SK-N-SH (cell line): ENCODE results near the gene DLG2.

ENCODE experiments used
- ELF1 ChIP-seq: IDR thresholded peaks from 2 replicates; pipeline ENCODE4 v1.4.0; 2012
- EP300 ChIP-seq, 2 experiments: IDR thresholded peaks; 2 replicates each; pipeline versions ENCODE4 v1.4.0 to v1.6.1; 2012; ENCODE audit warnings: borderline replicate concordance in 1 of 2, low read depth in 1 of 2, low read length in 1 of 2
- FOXJ3 ChIP-seq: sonication (generic); formaldehyde crosslinking; IDR thresholded peaks from 2 replicates; pipeline ENCODE4 v1.5.1; 2020; ENCODE audit warnings: mild to moderate bottlenecking, missing genetic modification reagents
- FOXM1 ChIP-seq: IDR thresholded peaks from 2 replicates; pipeline ENCODE4 v1.4.0; 2012; ENCODE audit warnings: low read depth, mild to moderate bottlenecking
- GATA2 ChIP-seq: sonication (generic); formaldehyde crosslinking; IDR thresholded peaks from 2 replicates; pipeline ENCODE4 v1.5.0; 2020; ENCODE audit warnings: mild to moderate bottlenecking, missing genetic modification reagents
- JUND ChIP-seq: IDR thresholded peaks from 2 replicates; pipeline ENCODE4 v1.4.0; 2012
- MXI1 ChIP-seq: IDR thresholded peaks from 2 replicates; pipeline ENCODE4 v1.6.1; 2012; ENCODE audit warnings: mild to moderate bottlenecking, low read depth, low read length, improper control_type of control experiment
- NRF1 ChIP-seq: IDR thresholded peaks from 2 replicates; pipeline ENCODE4 v1.6.1; 2012; ENCODE audit warnings: low read depth, mild to moderate bottlenecking, low read length
- POLR2AphosphoS5 ChIP-seq: IDR thresholded peaks from 2 replicates; pipeline ENCODE4 v1.6.1; 2012; ENCODE audit warnings: low read depth, low read length
- RAD21 ChIP-seq: IDR thresholded peaks from 2 replicates; pipeline ENCODE4 v1.6.1; 2012; ENCODE audit warnings: mild to moderate bottlenecking, low read length
- TAF1 ChIP-seq: IDR thresholded peaks from 2 replicates; pipeline ENCODE4 v1.6.1; 2012; ENCODE audit warnings: low read depth, mild to moderate bottlenecking, low read length, moderate library complexity, borderline replicate concordance
- TCF12 ChIP-seq: IDR thresholded peaks from 2 replicates; pipeline ENCODE4 v1.4.0; 2012
- TF ChIP-seq, protein P1 (sequence below): fragments of 200-600 bp; sonication (generic); IDR thresholded peaks from 2 replicates; pipeline ENCODE4 v1.6.1; 2017; ENCODE audit warnings: antibody characterized with exemption, mild to moderate bottlenecking, moderate library complexity
- TF ChIP-seq, protein P2 (sequence below): IDR thresholded peaks from 2 replicates; pipeline ENCODE4 v1.4.0; 2012; ENCODE audit warnings: low read depth, borderline replicate concordance

DNA sequence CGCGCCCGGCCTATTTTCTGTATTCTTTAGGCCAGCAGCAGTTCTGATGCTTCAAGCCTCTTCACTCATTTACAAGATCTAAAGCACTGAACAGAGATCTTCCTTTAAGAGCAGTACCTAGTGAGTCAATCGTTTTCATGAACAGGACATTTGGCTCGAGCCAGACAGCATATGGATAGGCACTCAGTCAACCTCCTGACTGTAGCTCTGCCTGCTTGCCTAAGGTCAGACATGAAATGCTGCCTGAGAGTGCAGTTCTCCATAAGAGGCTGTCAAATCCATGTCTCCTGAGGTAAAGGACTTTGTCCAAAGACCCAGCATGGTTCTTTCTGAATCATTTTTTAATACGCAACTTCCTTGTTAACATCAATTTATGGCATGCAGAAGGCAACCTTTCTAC is 941.2 kb downstream of the DLG2 start:
- TF ChIP-seq TCF12 (no peak), GATA2 (CRISPR knock-in tag) (no peak), RAD21 (no peak), TAF1 (no peak), MXI1 (no peak), NRF1 (no peak), JUND (no peak), FOXM1 (no peak), ELF1 (no peak), FOXJ3 (CRISPR knock-in tag) (no peak), POLR2AphosphoS5 (no peak), EP300 (IDR thresholded peaks at IDR 0.05; ENCODE audit: borderline replicate concordance in 1 of 2, low read depth in 1 of 2, low read length in 1 of 2) (no peak)
- TF ChIP-seq, protein P1, sequence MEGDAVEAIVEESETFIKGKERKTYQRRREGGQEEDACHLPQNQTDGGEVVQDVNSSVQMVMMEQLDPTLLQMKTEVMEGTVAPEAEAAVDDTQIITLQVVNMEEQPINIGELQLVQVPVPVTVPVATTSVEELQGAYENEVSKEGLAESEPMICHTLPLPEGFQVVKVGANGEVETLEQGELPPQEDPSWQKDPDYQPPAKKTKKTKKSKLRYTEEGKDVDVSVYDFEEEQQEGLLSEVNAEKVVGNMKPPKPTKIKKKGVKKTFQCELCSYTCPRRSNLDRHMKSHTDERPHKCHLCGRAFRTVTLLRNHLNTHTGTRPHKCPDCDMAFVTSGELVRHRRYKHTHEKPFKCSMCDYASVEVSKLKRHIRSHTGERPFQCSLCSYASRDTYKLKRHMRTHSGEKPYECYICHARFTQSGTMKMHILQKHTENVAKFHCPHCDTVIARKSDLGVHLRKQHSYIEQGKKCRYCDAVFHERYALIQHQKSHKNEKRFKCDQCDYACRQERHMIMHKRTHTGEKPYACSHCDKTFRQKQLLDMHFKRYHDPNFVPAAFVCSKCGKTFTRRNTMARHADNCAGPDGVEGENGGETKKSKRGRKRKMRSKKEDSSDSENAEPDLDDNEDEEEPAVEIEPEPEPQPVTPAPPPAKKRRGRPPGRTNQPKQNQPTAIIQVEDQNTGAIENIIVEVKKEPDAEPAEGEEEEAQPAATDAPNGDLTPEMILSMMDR, result no peak
- TF ChIP-seq, protein P2, sequence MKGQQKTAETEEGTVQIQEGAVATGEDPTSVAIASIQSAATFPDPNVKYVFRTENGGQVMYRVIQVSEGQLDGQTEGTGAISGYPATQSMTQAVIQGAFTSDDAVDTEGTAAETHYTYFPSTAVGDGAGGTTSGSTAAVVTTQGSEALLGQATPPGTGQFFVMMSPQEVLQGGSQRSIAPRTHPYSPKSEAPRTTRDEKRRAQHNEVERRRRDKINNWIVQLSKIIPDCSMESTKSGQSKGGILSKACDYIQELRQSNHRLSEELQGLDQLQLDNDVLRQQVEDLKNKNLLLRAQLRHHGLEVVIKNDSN, result no peak
